Thoracic aorta (tissue), 2 donors: ENCODE measurements around the gene RAPGEF3. TPM values are rescaled to one million over a fixed set of nuclear protein-coding genes. Genes with fewer than 3 reads are reported as not detected.

Experiments
- ATAC-seq: fragments of 150-250 bp; one replicate; pipeline ENCODE4 v1.8.0; 2017; ENCODE audit warnings: low read depth; ENCODE audit not compliant: insufficient number of reproducible peaks, low FRiP score
- DNase-seq: peaks from one replicate; pipeline ENCODE4 v3.0.0-alpha.2; 2020; ENCODE audit warnings: low spot score
- H3K27ac ChIP-seq, 2 donors: fragments of 200-600 bp; sonication (generic); 1 replicate in 1 of 2; 2 replicates in 1 of 2; pipeline ENCODE4 v1.5.1; 2016; ENCODE audit warnings: mild to moderate bottlenecking in 2 of 2, moderate library complexity in 2 of 2
- H3K27me3 ChIP-seq: fragments of 200-600 bp; sonication (generic); replicated peaks from 2 replicates; pipeline ENCODE4 v1.6.0; 2016; ENCODE audit warnings: mild to moderate bottlenecking; ENCODE audit not compliant: insufficient read depth
- H3K36me3 ChIP-seq: fragments of 200-600 bp; sonication (generic); one replicate; pipeline ENCODE4 v1.5.1; 2016
- H3K4me1 ChIP-seq, 2 donors: fragments of 200-600 bp; sonication (generic); 1 replicate in 1 of 2; 2 replicates in 1 of 2; pipeline versions ENCODE4 v1.5.1 to v1.6.0; 2016; ENCODE audit warnings: low read depth in 2 of 2, mild to moderate bottlenecking in 1 of 2; ENCODE audit not compliant: control insufficient read depth in 1 of 2
- H3K4me3 ChIP-seq: fragments of 200-600 bp; sonication (generic); 2 replicates; pipeline ENCODE4 v1.5.1; 2016; ENCODE audit warnings: mild to moderate bottlenecking
- H3K9me3 ChIP-seq: fragments of 200-600 bp; sonication (generic); 2 replicates; pipeline ENCODE4 v1.5.1; 2016
- CTCF ChIP-seq: fragments of 200-600 bp; sonication (generic); IDR thresholded peaks from one replicate; pipeline ENCODE4 v1.5.1; 2019; ENCODE audit warnings: antibody characterized with exemption
- total RNA-seq, 2 donors: library from RNA; depleted of rRNA; stranded (reverse); fragments of >200 nt; gene quantifications; one replicate each; pipeline versions ENCODE4 v1.1.0 to v1.2.3, GENCODE V29; 2016

The RAPGEF3 gene
- total RNA-seq, 2 donors from 2014 or later, result 40.9 to 77.4 TPM

GRCh38 chr12:47790676-47791350, 32.1 kb upstream of the RAPGEF3 start:
- DNase-seq, result no peak
- H3K27ac ChIP-seq, result peak overlapping the region in 1 of 2 donors; percentile 38
- no peaks in the 10 kb centered on the region for H3K9me3 ChIP-seq
- H3K4me1 ChIP-seq, result peaks cover 0 to 11% of the 10 kb centered on the region in 2 donors
- peaks cover 93% of the 10 kb centered on the region for H3K36me3 ChIP-seq
- no peak overlapping the region for H3K4me3 ChIP-seq
- TF ChIP-seq CTCF, result no peak
- no peak for ATAC-seq
- H3K27me3 ChIP-seq, result no peaks in the 10 kb centered on the region

DNA sequence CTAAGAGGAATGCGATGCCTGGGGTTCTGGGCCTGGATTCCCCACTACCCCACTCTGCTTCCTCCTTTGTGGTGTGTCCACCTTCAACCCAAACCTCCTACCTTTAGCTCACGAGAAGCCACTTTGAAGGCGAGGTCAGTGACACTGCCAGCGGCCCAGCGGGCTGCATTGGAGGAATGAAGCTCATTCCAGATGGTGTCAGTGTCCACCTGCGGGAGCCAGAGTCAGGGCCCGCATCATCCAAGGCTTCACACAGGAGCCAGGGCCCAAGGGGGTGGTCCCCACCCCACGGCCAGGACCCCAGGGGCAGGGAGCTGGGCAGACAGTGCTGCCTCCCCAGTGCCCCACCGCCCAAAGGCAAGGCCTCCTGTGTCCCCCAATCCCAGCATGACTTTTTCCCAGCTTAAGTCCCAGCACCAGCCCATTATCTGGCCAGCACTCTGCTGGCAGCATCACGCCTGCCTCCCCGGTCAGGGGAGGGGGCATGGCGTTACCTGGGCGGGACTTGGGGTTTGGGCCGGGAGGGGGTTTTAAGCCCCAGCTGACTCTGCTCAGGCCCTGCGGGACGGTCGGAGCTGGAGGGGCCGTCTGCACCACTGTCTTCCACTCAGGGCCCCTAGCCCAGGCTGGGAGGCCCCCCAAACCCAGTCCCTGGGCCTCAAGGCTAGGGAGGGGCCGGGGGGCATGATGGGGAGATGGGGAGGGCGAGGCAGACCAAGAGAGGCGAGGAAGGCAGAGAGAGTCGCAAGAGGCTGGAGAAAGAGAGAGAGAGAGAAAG, 31.2 kb upstream of the RAPGEF3 start:
- Histone ChIP-seq H3K9me3 (no peaks in the 10 kb centered on the region), H3K4me1 (peaks cover 0 to 11% of the 10 kb centered on the region in 2 donors), H3K36me3 (peaks cover 93% of the 10 kb centered on the region), H3K27me3 (no peaks in the 10 kb centered on the region), H3K27ac (peak overlapping the region in 1 of 2 donors; percentile 26), H3K4me3 (no peak overlapping the region)
- ATAC-seq (no peak), DNase-seq (no peak)
- no peak for TF ChIP-seq CTCF

DNA sequence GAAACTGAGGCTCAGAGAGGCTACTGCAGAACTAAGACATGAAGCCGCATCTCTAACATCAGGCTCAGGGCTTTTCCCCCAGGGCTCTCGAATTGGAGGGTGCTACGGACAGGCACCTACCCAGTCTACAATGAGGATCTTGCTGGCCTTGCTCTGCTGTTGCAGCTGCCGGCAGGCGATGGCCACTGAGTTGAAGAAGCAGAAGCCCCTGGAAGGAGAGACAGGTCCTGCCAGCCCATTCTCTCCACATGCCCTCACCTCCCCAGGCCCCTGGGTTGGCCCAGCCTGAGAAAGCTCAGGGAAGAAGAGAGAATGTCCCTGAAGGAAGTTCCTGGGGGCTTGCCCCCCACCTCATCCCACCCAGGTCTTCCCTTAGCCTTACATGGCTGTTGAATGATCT, 30.5 kb upstream of the RAPGEF3 start:
- H3K9me3 ChIP-seq, result no peaks in the 10 kb centered on the region
- DNase-seq, result no peak
- H3K4me1 ChIP-seq, result peaks cover 0 to 11% of the 10 kb centered on the region in 2 donors
- no peak overlapping the region for H3K4me3 ChIP-seq
- H3K27ac ChIP-seq, result no peak overlapping the region
- H3K36me3 ChIP-seq, result peaks cover 93% of the 10 kb centered on the region
- no peak for TF ChIP-seq CTCF
- H3K27me3 ChIP-seq, result no peaks in the 10 kb centered on the region
- ATAC-seq, result no peak

DNA sequence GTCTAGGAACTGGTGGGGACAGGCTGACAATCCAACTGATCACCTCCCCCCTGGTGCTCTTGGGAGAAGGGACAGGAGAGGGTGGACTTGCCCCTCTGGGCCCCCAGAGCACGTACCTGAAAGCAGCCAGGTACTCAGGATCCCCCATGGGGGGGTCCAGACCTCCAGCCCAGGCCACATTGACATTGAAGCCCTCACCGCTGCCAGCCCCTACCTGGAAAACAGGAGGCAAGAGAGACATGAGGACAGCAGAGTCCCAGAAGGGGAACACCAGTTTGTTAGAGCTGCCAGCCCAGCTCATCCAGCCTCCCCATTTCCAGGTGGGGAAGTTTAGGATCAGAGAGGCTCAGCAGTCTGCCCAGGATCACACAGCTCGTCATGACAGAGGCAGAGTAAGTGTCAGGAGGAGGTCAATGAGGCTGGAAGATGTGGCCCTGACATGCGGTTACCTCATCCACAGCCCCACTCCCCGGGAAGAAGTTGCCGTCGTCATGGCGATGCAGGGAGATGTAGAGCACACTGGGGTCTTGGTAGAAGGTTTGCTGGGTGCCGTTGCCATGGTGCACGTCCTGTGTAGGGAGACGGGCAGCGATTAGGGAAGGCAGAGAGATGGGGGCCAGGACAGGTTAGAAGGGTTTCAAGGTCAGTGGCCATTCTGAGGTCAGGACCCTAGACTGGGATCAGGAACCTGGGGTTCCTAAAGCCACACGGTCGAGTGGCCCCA, 29.1 kb upstream of the RAPGEF3 start:
- ATAC-seq (no peak), DNase-seq (no peak)
- Histone ChIP-seq H3K9me3 (no peaks in the 10 kb centered on the region), H3K36me3 (peaks cover 94% of the 10 kb centered on the region), H3K27me3 (no peaks in the 10 kb centered on the region), H3K4me3 (no peak overlapping the region), H3K4me1 (no peaks in the 10 kb centered on the region), H3K27ac (peak overlapping the region; percentile 18 to 56)
- no peak for TF ChIP-seq CTCF
